Keratinocyte (primary cell): ENCODE data around the gene MRPL24. TPM values are rescaled to one million over a fixed set of nuclear protein-coding genes. Genes with fewer than 3 reads are reported as not detected.

Source experiments
- DNase-seq: peaks from one replicate; pipeline ENCODE4 v3.0.0-alpha.2; 2011; ENCODE audit warnings: low read depth, missing footprints, low spot score
- FAIRE-seq: peaks from 2 replicates; lab custom pipeline; 2011; peaks lifted over from hg19 to GRCh38; lab: Jason Lieb, UNC
- H2AFZ ChIP-seq: 2 replicates; pipeline ENCODE4 v1.6.0; 2012; ENCODE audit warnings: low read length, control low read depth, inconsistent platforms; ENCODE audit not compliant: control insufficient read depth
- H3K27ac ChIP-seq: 2 replicates; pipeline ENCODE4 v1.5.1; 2011; ENCODE audit warnings: low read length; ENCODE audit not compliant: control insufficient read depth, insufficient read depth
- H3K27me3 ChIP-seq: 3 replicates; pipeline ENCODE4 v1.6.0; 2011; ENCODE audit warnings: low read length; ENCODE audit not compliant: control insufficient read depth, insufficient read depth; ENCODE audit errors: extremely low read depth
- H3K36me3 ChIP-seq, 2 experiments: 2 replicates in 1 of 2; 3 replicates in 1 of 2; pipeline ENCODE4 v1.5.1; 2011; ENCODE audit warnings: low read length in 2 of 2, mild to moderate bottlenecking in 1 of 2; ENCODE audit not compliant: control insufficient read depth in 2 of 2, insufficient read depth in 2 of 2; ENCODE audit errors: extremely low read depth in 1 of 2
- H3K4me1 ChIP-seq: 3 replicates; pipeline ENCODE4 v1.5.1; 2011; ENCODE audit warnings: low read length; ENCODE audit not compliant: control insufficient read depth, insufficient read depth; ENCODE audit errors: extremely low read depth
- H3K4me2 ChIP-seq: 3 replicates; pipeline ENCODE4 v1.6.0; 2011; ENCODE audit warnings: low read depth, low read length; ENCODE audit not compliant: control insufficient read depth, insufficient read depth; ENCODE audit errors: extremely low read depth
- H3K4me3 ChIP-seq, 3 experiments: fragments of 200-600 bp in 1 of 3; sonication (generic) in 1 of 3; 2 replicates in 2 of 3; 3 replicates in 1 of 3; pipeline ENCODE4 v1.5.1; 2011 to 2016; ENCODE audit warnings: low read length in 3 of 3, mild to moderate bottlenecking in 3 of 3, control low read depth in 2 of 3, inconsistent platforms in 1 of 3, low read depth in 1 of 3, mixed read lengths in 1 of 3, mixed run types in 1 of 3, moderate library complexity in 1 of 3; ENCODE audit not compliant: control insufficient read depth in 2 of 3, insufficient read depth in 2 of 3; ENCODE audit errors: extremely low read depth in 1 of 3
- H3K79me2 ChIP-seq: 2 replicates; pipeline ENCODE4 v1.6.0; 2012; ENCODE audit warnings: low read length; ENCODE audit not compliant: control insufficient read depth, insufficient read depth
- H3K9ac ChIP-seq: 3 replicates; pipeline ENCODE4 v1.6.0; 2011; ENCODE audit warnings: low read length; ENCODE audit not compliant: control insufficient read depth, insufficient read depth; ENCODE audit errors: extremely low read depth
- H3K9me1 ChIP-seq: 3 replicates; pipeline ENCODE4 v1.6.0; 2011; ENCODE audit warnings: low read length; ENCODE audit not compliant: control insufficient read depth, insufficient read depth; ENCODE audit errors: extremely low read depth
- H3K9me3 ChIP-seq: 2 replicates; pipeline ENCODE4 v1.5.1; 2012; ENCODE audit warnings: low read depth, low read length; ENCODE audit not compliant: control insufficient read depth
- H4K20me1 ChIP-seq: 3 replicates; pipeline ENCODE4 v1.6.0; 2011; ENCODE audit warnings: low read length; ENCODE audit not compliant: control insufficient read depth, insufficient read depth; ENCODE audit errors: extremely low read depth
- EZH2 ChIP-seq: IDR thresholded peaks from one replicate; pipeline ENCODE4 v1.6.1; 2012; ENCODE audit warnings: inconsistent platforms, mild to moderate bottlenecking, low read length, moderate library complexity
- dilution Hi-C: fragments of 300-500 bp; cut with MboI; formaldehyde crosslinking; loops from one replicate; pipeline ENCODE4 v1.7.0; 2020; ENCODE audit warnings: low sequenced_read_pairs; ENCODE audit not compliant: extremely low pct_ligation_motif_present
- polyA plus RNA-seq, 5 experiments: library from polyadenylated mRNA; depleted of rRNA in 3 of 5; stranded (reverse) in 3 of 5; stranded (forward) in 1 of 5; unstranded in 1 of 5; fragments of >200 nt; gene quantifications; 1 replicate in 1 of 5; 2 replicates in 3 of 5; 3 replicates in 1 of 5; pipeline versions ENCODE4 v1.2.1 to v1.2.3, GENCODE V29; 2011 to 2012; ENCODE audit warnings: missing spikeins in 2 of 5, low read depth in 1 of 5, low replicate concordance in 1 of 5
- TF ChIP-seq, protein P1 (sequence below), 3 experiments: IDR thresholded peaks in 1 of 3; conservative IDR thresholded peaks in 1 of 3; optimal IDR thresholded peaks in 1 of 3; 2 replicates in 2 of 3; 3 replicates in 1 of 3; pipeline versions ENCODE3 to v1.5.1; 2011; ENCODE audit warnings: low read length in 3 of 3, mild to moderate bottlenecking in 3 of 3, moderate library complexity in 2 of 3, control low read depth in 1 of 3, inconsistent platforms in 1 of 3; ENCODE audit not compliant: insufficient read depth in 2 of 3; ENCODE audit errors: extremely low read depth in 1 of 3

Gene MRPL24
- polyA plus RNA-seq, 1 donor (not counting 4 experiments of a cell fraction or from before 2014, with no cell fraction given), result 157 TPM

DNA sequence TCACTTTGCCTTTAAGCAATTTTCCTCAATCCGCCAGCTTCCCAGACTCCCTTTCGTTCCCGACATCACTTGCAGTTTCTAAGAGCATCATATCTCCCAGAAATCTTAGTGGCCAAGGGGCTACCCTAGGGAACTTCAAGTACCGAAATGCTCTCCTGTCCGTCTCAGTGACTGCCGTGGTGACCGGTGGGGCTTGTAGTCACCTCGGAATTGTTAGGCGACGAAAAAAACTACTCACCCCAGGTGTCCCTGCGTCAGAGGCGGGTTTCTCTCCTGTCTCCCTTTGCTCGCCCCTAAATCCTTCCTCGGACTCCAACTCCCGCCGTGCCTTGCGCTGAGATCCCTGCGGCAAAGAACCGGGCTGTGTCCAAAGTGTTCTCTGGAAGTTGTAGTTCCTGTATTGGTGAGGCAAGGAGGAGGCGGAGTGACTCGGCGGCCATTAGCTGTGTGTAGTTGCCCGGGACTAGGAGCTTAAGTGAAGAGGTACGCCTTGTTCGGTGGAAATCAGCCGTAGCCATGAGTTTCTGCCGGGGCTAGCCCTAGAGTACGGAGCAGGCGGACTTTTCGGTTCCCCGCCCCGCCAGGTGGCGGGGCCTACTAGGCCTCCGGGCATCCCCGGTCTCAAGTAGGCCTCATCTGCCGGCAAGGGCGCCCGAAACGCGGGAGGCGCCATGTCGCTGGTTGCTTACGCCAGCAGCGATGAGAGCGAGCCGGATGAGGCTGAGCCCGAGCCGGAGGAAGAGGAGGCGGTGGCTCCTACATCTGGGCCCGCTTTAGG is 26.4 kb upstream of the MRPL24 start, which contains the start of gene PRCC:
PRCC (plus strand) TSS at position 435 of the 778 bp plus-strand sequence; CDS start at position 672, 237 bp downstream.
- no peaks in the 10 kb centered on the region for H3K27me3 ChIP-seq
- H3K27ac ChIP-seq, result peak within 1 kb of the TSS; percentile 87
- H3K4me2 ChIP-seq, result peak within 1 kb of the TSS; percentile 89
- TF ChIP-seq, protein P1, sequence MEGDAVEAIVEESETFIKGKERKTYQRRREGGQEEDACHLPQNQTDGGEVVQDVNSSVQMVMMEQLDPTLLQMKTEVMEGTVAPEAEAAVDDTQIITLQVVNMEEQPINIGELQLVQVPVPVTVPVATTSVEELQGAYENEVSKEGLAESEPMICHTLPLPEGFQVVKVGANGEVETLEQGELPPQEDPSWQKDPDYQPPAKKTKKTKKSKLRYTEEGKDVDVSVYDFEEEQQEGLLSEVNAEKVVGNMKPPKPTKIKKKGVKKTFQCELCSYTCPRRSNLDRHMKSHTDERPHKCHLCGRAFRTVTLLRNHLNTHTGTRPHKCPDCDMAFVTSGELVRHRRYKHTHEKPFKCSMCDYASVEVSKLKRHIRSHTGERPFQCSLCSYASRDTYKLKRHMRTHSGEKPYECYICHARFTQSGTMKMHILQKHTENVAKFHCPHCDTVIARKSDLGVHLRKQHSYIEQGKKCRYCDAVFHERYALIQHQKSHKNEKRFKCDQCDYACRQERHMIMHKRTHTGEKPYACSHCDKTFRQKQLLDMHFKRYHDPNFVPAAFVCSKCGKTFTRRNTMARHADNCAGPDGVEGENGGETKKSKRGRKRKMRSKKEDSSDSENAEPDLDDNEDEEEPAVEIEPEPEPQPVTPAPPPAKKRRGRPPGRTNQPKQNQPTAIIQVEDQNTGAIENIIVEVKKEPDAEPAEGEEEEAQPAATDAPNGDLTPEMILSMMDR (optimal IDR thresholded peaks at IDR 0.05 in 1 of 3, IDR thresholded peaks at IDR 0.05 in 1 of 3, conservative IDR thresholded peaks at IDR 0.05 in 1 of 3; ENCODE audit: extremely low read depth in 1 of 3, insufficient read depth in 2 of 3, low read length in 3 of 3), result no peak
- no peak for TF ChIP-seq EZH2
- peaks cover 1% of the 10 kb centered on the region for H4K20me1 ChIP-seq
- peaks cover 49% of the 10 kb centered on the region for H3K79me2 ChIP-seq
- DNase-seq (peak; percentile 100), FAIRE-seq (peak; percentile 79)
- H3K36me3 ChIP-seq, result peaks cover 7 to 8% of the 10 kb centered on the region in 2 experiments
- H3K9ac ChIP-seq, result peak within 1 kb of the TSS; percentile 98
- H3K9me3 ChIP-seq, result no peaks in the 10 kb centered on the region
- dilution Hi-C loops, result no loop called here
- H3K4me1 ChIP-seq, result peaks cover 15% of the 10 kb centered on the region
- H2AFZ ChIP-seq, result peak within 1 kb of the TSS; percentile 88
- peak within 1 kb of the TSS; percentile 72 to 89 (median 86) for H3K4me3 ChIP-seq
- H3K9me1 ChIP-seq, result peaks cover 3% of the 10 kb centered on the region

DNA sequence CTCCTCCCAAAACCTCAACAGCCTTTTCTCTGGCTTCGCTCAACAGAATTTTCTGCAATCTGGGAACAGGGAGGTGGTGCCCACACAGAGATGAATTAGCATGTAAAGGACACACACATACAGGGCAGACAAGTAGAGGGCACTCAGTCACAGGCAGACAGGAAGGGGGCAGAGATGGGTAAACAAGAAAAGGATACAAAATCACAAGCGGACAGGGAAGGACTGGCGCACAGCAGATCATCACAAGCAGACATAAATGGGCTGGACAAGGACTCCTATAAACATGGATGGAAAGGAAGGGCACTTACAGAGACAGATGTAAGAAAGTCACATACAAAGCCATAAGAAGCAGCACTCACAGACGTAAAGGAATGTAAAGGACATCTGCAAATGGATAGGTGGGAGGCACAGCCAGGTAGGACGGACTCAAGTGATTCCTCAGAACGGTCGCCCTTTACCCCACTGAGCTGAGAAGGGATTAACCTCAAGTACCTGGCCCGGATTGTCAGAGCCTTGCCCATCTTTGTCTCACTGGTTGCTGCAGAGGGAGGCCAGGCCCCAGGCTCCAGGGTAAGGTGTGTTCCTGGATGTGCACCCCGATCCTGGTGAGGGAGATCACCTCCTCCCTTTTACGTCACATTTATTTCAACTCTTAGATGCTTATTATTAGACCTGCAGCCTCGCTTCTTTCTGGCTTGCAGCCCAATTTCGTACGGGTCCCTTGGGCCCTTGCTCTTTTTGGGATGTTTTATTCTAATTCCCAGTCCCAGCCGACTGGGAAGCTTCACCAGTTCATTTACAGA is 25.6 kb upstream of the MRPL24 start:
- DNase-seq, result no peak
- Histone ChIP-seq H3K9me3 (no peaks in the 10 kb centered on the region), H3K79me2 (peaks cover 41% of the 10 kb centered on the region), H3K27ac (peak overlapping the region; percentile 87), H3K4me3 (peak overlapping the region; percentile 72 to 86 (median 85)), H4K20me1 (no peaks in the 10 kb centered on the region), H3K36me3 (peaks cover 7 to 8% of the 10 kb centered on the region in 2 experiments), H3K4me1 (peaks cover 15% of the 10 kb centered on the region), H3K27me3 (no peaks in the 10 kb centered on the region), H3K9me1 (peaks cover 3% of the 10 kb centered on the region), H3K9ac (peak overlapping the region; percentile 98), H2AFZ (peak overlapping the region; percentile 88), H3K4me2 (peak overlapping the region; percentile 88)
- dilution Hi-C loops, result no loop called here
- no peak for FAIRE-seq
- TF ChIP-seq, protein P1 (optimal IDR thresholded peaks at IDR 0.05 in 1 of 3, IDR thresholded peaks at IDR 0.05 in 1 of 3, conservative IDR thresholded peaks at IDR 0.05 in 1 of 3; ENCODE audit: extremely low read depth in 1 of 3, insufficient read depth in 2 of 3, low read length in 3 of 3), result peak in 1 of 3 experiments; percentile 14
- no peak for TF ChIP-seq EZH2
